ENCODE measurements around the gene LRRC75A. TPM values are rescaled to one million over a fixed set of nuclear protein-coding genes. Genes with fewer than 3 reads are reported as not detected.

LRRC75A gene
- total and polyA plus RNA-seq, 4 experiments from 2014 or later, result 0.72 to 5.7 (median 4.0) TPM

GRCh38 chr17:16428098-16428882 is 63.7 kb downstream of the LRRC75A start:
- intact Hi-C loops (cut with micrococcal nuclease), result no loop called here
- Histone ChIP-seq H3K27me3 (ENCODE audit: insufficient read depth, low read length) (no peaks in the 10 kb centered on the region), H3K27ac (ENCODE audit: low read depth, low read length) (no peak overlapping the region), H3K36me3 (ENCODE audit: insufficient read depth, low read length) (peaks cover 49% of the 10 kb centered on the region), H3K4me3 (ENCODE audit: low read length in 2 of 2) (no peak overlapping the region), H3K9me3 (ENCODE audit: control insufficient read depth in 1 of 2, low read length in 2 of 2) (no peaks in the 10 kb centered on the region), H3K4me1 (ENCODE audit: insufficient read depth, low read length) (no peaks in the 10 kb centered on the region)
- H3K36me3 Mint-ChIP-seq, result peaks cover 23 to 64% of the 10 kb centered on the region in 2 donors
- no peaks in the 10 kb centered on the region for H3K9me3 Mint-ChIP-seq
- H3K27ac Mint-ChIP-seq, result peak overlapping the region in 2 of 7 donors; percentile 15 to 29
- H3K27me3 Mint-ChIP-seq, result no peaks in the 10 kb centered on the region
- peak in 3 of 5 donors; percentile 15 to 38 (median 24) for DNase-seq
- peaks cover 0 to 7% (median 3%) of the 10 kb centered on the region in 4 donors for H3K4me1 Mint-ChIP-seq
- no peak overlapping the region for H3K4me3 Mint-ChIP-seq
- POLR2A ChIA-PET (ENCODE audit: partially characterized antibody), result interaction anchor here (0.9 to 3.1 kb wide), 5 partner anchors 9 to 93 kb away, joined by 3 to 18 read pairs (median 4); no protein-coding TSS in a partner anchor
- CTCF ChIA-PET (ENCODE audit: partially characterized antibody), result interaction anchor here (1.0 to 3.4 kb wide), 7 partner anchors 10 to 94 kb away, joined by 3 to 15 read pairs (median 6); partner anchors contain the start of gene TRPV2

- Histone ChIP-seq H3K4me3 (ENCODE audit: low read length in 2 of 2) (no peak overlapping the region), H3K36me3 (ENCODE audit: insufficient read depth, low read length) (peaks cover 59% of the 10 kb centered on the region), H3K4me1 (ENCODE audit: insufficient read depth, low read length) (no peaks in the 10 kb centered on the region), H3K9me3 (ENCODE audit: control insufficient read depth in 1 of 2, low read length in 2 of 2) (no peaks in the 10 kb centered on the region), H3K27ac (ENCODE audit: low read depth, low read length) (no peak overlapping the region), H3K27me3 (ENCODE audit: insufficient read depth, low read length) (no peaks in the 10 kb centered on the region)
- Mint-ChIP-seq H3K36me3 (peaks cover 29 to 67% of the 10 kb centered on the region in 2 donors), H3K27me3 (no peaks in the 10 kb centered on the region), H3K4me1 (peaks cover 0 to 10% (median 8%) of the 10 kb centered on the region in 4 donors), H3K9me3 (no peaks in the 10 kb centered on the region), H3K4me3 (no peak overlapping the region), H3K27ac (peak overlapping the region in 1 of 7 donors; percentile 48)
- no peak for DNase-seq
- POLR2A ChIA-PET (ENCODE audit: partially characterized antibody), result interaction anchor here (0.8 to 3.1 kb wide), 5 partner anchors 9 to 95 kb away, joined by 3 to 18 read pairs (median 4); no protein-coding TSS in a partner anchor
- CTCF ChIA-PET (ENCODE audit: partially characterized antibody), result interaction anchor here (1.0 to 3.4 kb wide), 5 partner anchors 11 to 95 kb away, joined by 6 to 15 read pairs (median 13); partner anchors contain the start of gene TRPV2
- intact Hi-C loops (cut with micrococcal nuclease), result no loop called here
These were observed 65.0 kb downstream of the LRRC75A start for GRCh38 chr17:16427020-16427419.

- Histone ChIP-seq H3K9me3 (ENCODE audit: control insufficient read depth in 1 of 2, low read length in 2 of 2) (no peaks in the 10 kb centered on the region), H3K4me1 (ENCODE audit: insufficient read depth, low read length) (peaks cover under 1% of the 10 kb centered on the region), H3K4me3 (ENCODE audit: low read length in 2 of 2) (no peak overlapping the region), H3K27ac (ENCODE audit: low read depth, low read length) (no peak overlapping the region), H3K36me3 (ENCODE audit: insufficient read depth, low read length) (peaks cover 59% of the 10 kb centered on the region), H3K27me3 (ENCODE audit: insufficient read depth, low read length) (no peaks in the 10 kb centered on the region)
- Mint-ChIP-seq H3K36me3 (peaks cover 33 to 69% of the 10 kb centered on the region in 2 donors), H3K4me3 (no peak overlapping the region), H3K4me1 (peaks cover 0 to 10% (median 9%) of the 10 kb centered on the region in 4 donors), H3K27ac (peak overlapping the region in 3 of 7 donors; percentile 28 to 49 (median 31)), H3K9me3 (no peaks in the 10 kb centered on the region), H3K27me3 (no peaks in the 10 kb centered on the region)
- POLR2A ChIA-PET (ENCODE audit: partially characterized antibody), result interaction anchor here (0.7 to 3.1 kb wide), 5 partner anchors 10 to 45 kb away, joined by 3 to 18 read pairs (median 9); partner anchors contain the start of genes TRPV2 and UBB
- CTCF ChIA-PET (ENCODE audit: partially characterized antibody), result interaction anchor here (1.3 to 3.4 kb wide), 4 partner anchors 11 to 96 kb away, joined by 3 to 15 read pairs (median 14); partner anchors contain the start of gene TRPV2
- DNase-seq, result peak in 1 of 5 donors; percentile 10
- intact Hi-C loops (cut with micrococcal nuclease), result no loop called here
These were observed 66.0 kb downstream of the LRRC75A start for GRCh38 chr17:16425698-16426659.

- Histone ChIP-seq H3K4me3 (ENCODE audit: low read length in 2 of 2) (no peak overlapping the region), H3K4me1 (ENCODE audit: insufficient read depth, low read length) (peaks cover 8% of the 10 kb centered on the region), H3K36me3 (ENCODE audit: insufficient read depth, low read length) (peaks cover 66% of the 10 kb centered on the region), H3K27me3 (ENCODE audit: insufficient read depth, low read length) (no peaks in the 10 kb centered on the region), H3K9me3 (ENCODE audit: control insufficient read depth in 1 of 2, low read length in 2 of 2) (no peaks in the 10 kb centered on the region), H3K27ac (ENCODE audit: low read depth, low read length) (no peak overlapping the region)
- no peak overlapping the region for H3K27ac Mint-ChIP-seq
- intact Hi-C loops (cut with micrococcal nuclease), result no loop called here
- no peaks in the 10 kb centered on the region for H3K27me3 Mint-ChIP-seq
- POLR2A ChIA-PET (ENCODE audit: partially characterized antibody), result interaction anchor here (0.9 to 2.1 kb wide), 2 partner anchors 9 to 13 kb away, joined by 4 to 9 read pairs; partner anchors contain the start of gene TRPV2
- CTCF ChIA-PET (ENCODE audit: partially characterized antibody), result interaction anchor here (1.3 to 1.7 kb wide), 2 partner anchors 28 to 47 kb away, joined by 3 to 4 read pairs; no protein-coding TSS in a partner anchor
- peak in 1 of 5 donors; percentile 6 for DNase-seq
- H3K4me1 Mint-ChIP-seq, result peaks cover under 1 to 15% (median 14%) of the 10 kb centered on the region in 4 donors
- no peaks in the 10 kb centered on the region for H3K9me3 Mint-ChIP-seq
- peaks cover 33 to 70% of the 10 kb centered on the region in 2 donors for H3K36me3 Mint-ChIP-seq
- no peak overlapping the region for H3K4me3 Mint-ChIP-seq
These were observed 66.8 kb downstream of the LRRC75A start for GRCh38 chr17:16425202-16425601.

- POLR2A ChIA-PET (ENCODE audit: partially characterized antibody), result interaction anchor here (1.0 kb wide), 1 partner anchor 42 kb away, joined by 4 read pairs; the partner anchor contains the start of gene UBB
- CTCF ChIA-PET (ENCODE audit: partially characterized antibody), result interaction anchor here (1.1 to 1.7 kb wide), 3 partner anchors 8 to 30 kb away, joined by 3 to 4 read pairs (median 4); partner anchors contain the start of gene TRPV2
- Mint-ChIP-seq H3K4me1 (peaks cover 13 to 34% (median 27%) of the 10 kb centered on the region in 4 donors), H3K4me3 (no peak overlapping the region), H3K9me3 (no peaks in the 10 kb centered on the region), H3K27me3 (no peaks in the 10 kb centered on the region), H3K27ac (no peak overlapping the region), H3K36me3 (peaks cover 33 to 69% of the 10 kb centered on the region in 2 donors)
- H3K4me1 ChIP-seq (ENCODE audit: insufficient read depth, low read length), result peaks cover 27% of the 10 kb centered on the region
- no peaks in the 10 kb centered on the region for H3K27me3 ChIP-seq (ENCODE audit: insufficient read depth, low read length)
- H3K4me3 ChIP-seq (ENCODE audit: low read length in 2 of 2), result no peak overlapping the region
- peaks cover 60% of the 10 kb centered on the region for H3K36me3 ChIP-seq (ENCODE audit: insufficient read depth, low read length)
- H3K9me3 ChIP-seq (ENCODE audit: control insufficient read depth in 1 of 2, low read length in 2 of 2), result no peaks in the 10 kb centered on the region
- H3K27ac ChIP-seq (ENCODE audit: low read depth, low read length), result no peak overlapping the region
- intact Hi-C loops (cut with micrococcal nuclease), result no loop called here
- DNase-seq, result peak in 1 of 5 donors; percentile 8
These were observed 68.6 kb downstream of the LRRC75A start for GRCh38 chr17:16423226-16423872.

GRCh38 chr17:16422416-16422815 is 69.6 kb downstream of the LRRC75A start:
- Histone ChIP-seq H3K27me3 (ENCODE audit: insufficient read depth, low read length) (no peaks in the 10 kb centered on the region), H3K4me3 (ENCODE audit: low read length in 2 of 2) (no peak overlapping the region), H3K4me1 (ENCODE audit: insufficient read depth, low read length) (peaks cover 36% of the 10 kb centered on the region), H3K36me3 (ENCODE audit: insufficient read depth, low read length) (peaks cover 60% of the 10 kb centered on the region), H3K9me3 (ENCODE audit: control insufficient read depth in 1 of 2, low read length in 2 of 2) (no peaks in the 10 kb centered on the region), H3K27ac (ENCODE audit: low read depth, low read length) (no peak overlapping the region)
- peak in 1 of 5 donors; percentile 29 for DNase-seq
- ChIA-PET POLR2A (ENCODE audit: partially characterized antibody) (interaction anchor here (0.6 kb wide), 1 partner anchor 9 kb away, joined by 3 read pairs; no protein-coding TSS in a partner anchor), CTCF (ENCODE audit: partially characterized antibody) (interaction anchor here (0.8 to 1.1 kb wide), 2 partner anchors 16 to 28 kb away, joined by 3 read pairs; no protein-coding TSS in a partner anchor)
- Mint-ChIP-seq H3K4me1 (peaks cover 13 to 43% (median 32%) of the 10 kb centered on the region in 4 donors), H3K4me3 (peak overlapping the region in 1 of 8 donors; percentile 6), H3K9me3 (no peaks in the 10 kb centered on the region), H3K36me3 (peaks cover 33 to 69% of the 10 kb centered on the region in 2 donors), H3K27ac (peak overlapping the region in 1 of 7 donors; percentile 70), H3K27me3 (no peaks in the 10 kb centered on the region)
- intact Hi-C loops (cut with micrococcal nuclease), result no loop called here
